Mononuclear cell (primary cell): Measurements from ENCODE around the gene CPNE1. TPM values are rescaled to one million over a fixed set of nuclear protein-coding genes. Genes with fewer than 3 reads are reported as not detected.
"Not testable (repeated sequence)": the region's sequence is repeated elsewhere in the genome, so short reads cannot be mapped to it uniquely, and the experiment has no call there.

Experiments used
- H3K27me3 ChIP-seq: 2 replicates; pipeline ENCODE4 v1.6.0; 2011; ENCODE audit warnings: low read length, control low read depth; ENCODE audit not compliant: insufficient read depth
- H3K4me1 ChIP-seq: 2 replicates; pipeline ENCODE4 v1.5.1; 2011; ENCODE audit warnings: mild to moderate bottlenecking, low read length, control low read depth; ENCODE audit not compliant: insufficient read depth
- H3K4me3 ChIP-seq: 2 replicates; pipeline ENCODE4 v1.5.1; 2011; ENCODE audit warnings: mild to moderate bottlenecking, low read length, moderate library complexity
- H3K9me3 ChIP-seq: 2 replicates; pipeline ENCODE4 v1.5.1; 2011; ENCODE audit warnings: low read depth, mild to moderate bottlenecking, control low read depth, low read length
- total RNA-seq: library from RNA; depleted of rRNA; stranded (reverse); fragments of >200 nt; gene quantifications from one replicate; pipeline ENCODE4 v1.2.3, GENCODE V29; 2012

Gene CPNE1
- total RNA-seq, 1 donor = 74.5 TPM

DNA sequence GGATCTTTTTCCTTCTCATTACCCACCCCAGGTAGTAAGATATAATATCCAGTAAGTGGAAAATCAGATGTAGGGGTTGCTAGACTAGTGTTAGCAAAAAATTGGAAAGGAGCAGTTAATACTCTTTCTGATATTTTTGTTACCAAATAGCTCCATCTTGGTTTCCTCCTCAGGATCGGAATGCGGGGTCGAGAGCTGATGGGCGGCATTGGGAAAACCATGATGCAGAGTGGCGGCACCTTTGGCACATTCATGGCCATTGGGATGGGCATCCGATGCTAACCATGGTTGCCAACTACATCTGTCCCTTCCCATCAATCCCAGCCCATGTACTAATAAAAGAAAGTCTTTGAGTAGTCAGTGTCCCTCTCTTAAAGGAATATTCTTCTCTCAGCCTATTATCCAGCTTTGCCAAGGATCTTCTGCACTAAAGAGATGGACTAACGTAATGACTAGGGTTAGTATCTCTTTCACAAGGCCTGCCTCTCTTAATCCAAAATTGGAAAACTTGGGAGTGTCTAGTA is 36.0 kb upstream of the CPNE1 start:
- Histone ChIP-seq H3K27me3 (no peaks in the 10 kb centered on the region), H3K9me3 (no peaks in the 10 kb centered on the region), H3K4me1 (peaks cover 26% of the 10 kb centered on the region), H3K4me3 (no peak overlapping the region)

DNA sequence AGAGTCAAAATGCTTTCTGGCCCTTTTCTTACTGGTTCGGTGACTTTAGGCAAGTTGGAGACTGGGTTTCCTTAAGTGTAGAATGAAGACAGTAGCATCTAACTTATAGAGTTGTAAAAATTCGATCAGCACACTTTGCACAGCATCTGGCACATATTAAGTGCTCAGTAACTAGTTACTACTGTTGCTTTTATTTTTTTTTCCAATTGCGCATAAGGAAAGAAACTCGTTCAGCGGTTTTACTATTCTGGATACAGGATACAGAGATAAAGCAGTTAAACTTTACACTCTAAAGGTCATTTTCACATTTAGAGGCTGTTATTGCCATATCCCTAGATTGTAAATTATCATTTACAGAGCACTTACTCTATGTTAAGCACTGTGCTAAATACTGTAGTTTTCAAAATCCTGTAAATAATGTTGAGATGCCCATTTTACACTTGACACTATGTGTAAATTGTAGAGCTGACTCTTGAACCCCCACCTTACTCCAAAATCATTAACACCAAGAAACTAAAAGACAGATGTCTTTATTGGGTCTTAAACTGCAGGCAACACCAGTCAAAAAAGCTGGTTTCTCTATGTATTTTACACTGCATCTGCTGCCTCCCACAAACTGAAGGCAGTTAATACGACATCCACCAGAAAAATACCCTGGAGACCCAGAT is 35.4 kb upstream of the CPNE1 start:
- H3K9me3 ChIP-seq = no peaks in the 10 kb centered on the region
- peak overlapping the region; percentile 94 for H3K4me3 ChIP-seq
- no peaks in the 10 kb centered on the region for H3K27me3 ChIP-seq
- peaks cover 26% of the 10 kb centered on the region for H3K4me1 ChIP-seq

DNA sequence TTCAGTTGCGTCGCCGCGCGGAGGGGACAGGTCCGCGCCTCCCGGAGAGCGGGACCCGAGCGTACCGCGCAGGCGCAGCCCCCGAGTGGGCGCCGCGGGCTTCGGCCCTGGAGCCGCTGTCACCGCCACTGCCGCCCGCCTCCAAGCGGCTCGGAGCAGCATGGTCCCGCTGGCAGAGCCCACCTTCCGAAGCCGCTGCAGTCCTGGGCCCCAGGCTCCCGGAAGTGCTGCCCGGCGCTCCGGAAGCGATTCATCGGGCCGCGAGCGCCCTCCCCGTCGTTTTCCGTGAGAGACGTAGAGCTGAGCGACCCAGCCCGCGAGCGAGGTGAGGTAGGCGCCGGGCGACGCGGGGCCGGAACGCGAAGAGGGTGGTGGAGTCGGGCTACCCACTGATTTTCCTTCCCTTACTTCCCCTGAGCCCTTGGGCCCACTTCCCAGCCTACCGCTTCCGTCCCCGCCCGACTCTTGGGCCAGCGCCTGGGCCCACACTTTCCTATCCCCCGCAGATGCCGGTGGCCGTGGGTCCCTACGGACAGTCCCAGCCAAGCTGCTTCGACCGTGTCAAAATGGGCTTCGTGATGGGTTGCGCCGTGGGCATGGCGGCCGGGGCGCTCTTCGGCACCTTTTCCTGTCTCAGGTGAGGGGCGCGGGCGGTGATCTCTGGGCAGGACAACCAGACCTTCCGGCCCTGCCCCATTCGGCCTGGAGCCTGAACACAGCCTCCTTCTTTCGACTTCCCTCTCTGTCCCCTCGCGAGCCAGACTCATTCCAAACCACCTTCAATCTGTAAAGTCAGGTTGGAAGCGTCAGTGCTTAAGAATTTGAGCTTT is 34.6 kb upstream of the CPNE1 start, which contains the start of the genes NFS1 and ROMO1:
NFS1 (minus strand) TSS at position 226 of the 830 bp plus-strand sequence; CDS start at position 162, 64 bp downstream.
ROMO1 (plus strand) TSS at position 279 of the 830 bp plus-strand sequence; CDS start at position 507, 228 bp downstream.
- Histone ChIP-seq H3K4me3 (peak within 1 kb of the TSS; percentile 94), H3K4me1 (peaks cover 26% of the 10 kb centered on the region), H3K9me3 (no peaks in the 10 kb centered on the region), H3K27me3 (no peaks in the 10 kb centered on the region)

DNA sequence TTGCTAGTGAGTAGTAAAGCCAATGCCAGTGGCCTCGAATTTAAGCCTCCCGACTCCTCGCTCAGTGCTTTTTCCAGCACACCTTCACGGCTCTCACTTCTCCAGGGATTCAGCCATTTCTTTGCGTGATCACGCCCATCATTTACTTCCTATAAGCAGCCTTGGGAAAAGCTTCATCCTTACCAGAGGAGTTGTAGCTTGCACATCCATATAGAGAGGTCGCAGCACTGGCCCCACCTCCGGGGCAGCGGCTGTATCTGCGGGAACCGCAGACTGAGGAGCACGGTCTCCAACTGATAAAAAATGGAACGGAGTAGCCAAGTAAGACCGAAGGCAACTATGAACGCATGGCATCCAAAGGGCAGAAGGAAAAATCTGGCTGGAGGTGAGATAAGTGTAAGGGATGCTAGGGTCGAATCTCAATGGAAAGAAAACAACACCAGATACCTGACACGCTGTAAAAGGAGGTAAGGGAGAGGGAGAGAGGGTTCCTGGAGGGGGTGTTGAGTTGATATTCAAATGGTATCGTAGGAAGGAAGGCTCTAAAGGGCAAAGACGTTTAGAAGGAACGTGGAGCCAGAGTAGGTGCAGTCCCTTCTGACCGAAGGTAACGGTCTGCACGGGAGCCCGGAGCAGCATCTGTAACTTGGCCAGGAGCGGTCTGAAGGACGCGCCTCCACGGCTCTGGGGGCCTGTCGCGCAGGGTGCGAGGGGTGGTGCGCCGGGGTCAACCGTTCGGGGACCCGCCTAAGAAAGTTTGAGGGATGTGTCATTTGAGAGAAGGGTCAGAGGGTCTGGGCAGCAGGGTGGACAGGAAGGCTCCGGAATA is 33.8 kb upstream of the CPNE1 start:
- Histone ChIP-seq H3K4me1 (peaks cover 26% of the 10 kb centered on the region), H3K9me3 (no peaks in the 10 kb centered on the region), H3K27me3 (no peaks in the 10 kb centered on the region), H3K4me3 (peak overlapping the region; percentile 94)

DNA sequence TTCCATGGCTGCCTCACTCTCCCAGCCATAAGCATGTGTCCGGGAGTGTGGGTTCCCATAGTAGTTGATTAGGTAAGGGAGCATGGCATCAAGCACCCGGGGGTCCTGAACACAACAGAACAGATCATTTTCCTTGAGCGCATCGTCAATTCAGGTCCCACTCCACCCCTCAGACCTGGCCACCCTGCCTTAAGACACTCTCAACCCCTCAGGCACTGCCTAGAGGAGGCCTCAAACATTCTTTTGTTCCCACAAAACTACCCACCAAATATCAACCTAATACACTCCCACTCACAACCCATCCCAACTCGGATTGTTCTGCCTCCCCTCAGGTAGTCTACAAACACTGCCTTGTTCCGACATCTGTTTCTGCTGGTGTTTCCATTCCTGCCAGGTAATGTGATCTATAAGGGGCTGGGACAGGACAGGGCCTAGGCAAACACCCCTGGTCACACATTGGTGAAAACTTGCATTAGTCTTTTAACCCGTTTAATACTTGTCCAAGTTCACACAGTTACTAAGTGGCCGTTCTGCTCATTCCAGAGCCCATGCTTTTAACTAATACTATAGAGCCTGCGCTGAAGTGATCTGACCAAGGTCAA is 33.1 kb upstream of the CPNE1 start:
- H3K27me3 ChIP-seq = no peaks in the 10 kb centered on the region
- H3K4me3 ChIP-seq = no peak overlapping the region
- H3K4me1 ChIP-seq = peaks cover 26% of the 10 kb centered on the region

DNA sequence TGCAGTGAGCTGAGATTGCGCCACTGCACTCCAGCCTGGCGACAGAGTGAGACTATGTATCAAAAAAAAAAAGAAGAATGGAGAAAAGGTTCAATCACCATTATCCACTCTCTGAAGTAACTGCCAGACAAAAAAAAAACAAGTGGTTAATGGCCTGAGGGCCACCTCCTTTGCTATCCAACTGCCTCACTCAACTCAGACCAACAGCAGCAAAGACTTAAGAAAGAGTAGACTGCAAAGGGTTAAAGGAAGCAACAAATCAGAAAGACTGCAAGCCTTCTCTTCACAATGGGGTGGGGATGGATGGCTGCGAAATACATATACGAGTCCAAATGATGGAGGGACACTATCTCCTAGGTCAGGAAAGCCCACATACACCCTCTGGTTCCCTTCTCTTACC is 31.3 kb upstream of the CPNE1 start:
- Histone ChIP-seq H3K9me3 (no peaks in the 10 kb centered on the region), H3K4me3 (no peak overlapping the region), H3K4me1 (peaks cover 26% of the 10 kb centered on the region), H3K27me3 (no peaks in the 10 kb centered on the region)

More for the DNA sequence above, 33.1 kb upstream of the CPNE1 start:
- H3K9me3 ChIP-seq = no peaks in the 10 kb centered on the region

DNA sequence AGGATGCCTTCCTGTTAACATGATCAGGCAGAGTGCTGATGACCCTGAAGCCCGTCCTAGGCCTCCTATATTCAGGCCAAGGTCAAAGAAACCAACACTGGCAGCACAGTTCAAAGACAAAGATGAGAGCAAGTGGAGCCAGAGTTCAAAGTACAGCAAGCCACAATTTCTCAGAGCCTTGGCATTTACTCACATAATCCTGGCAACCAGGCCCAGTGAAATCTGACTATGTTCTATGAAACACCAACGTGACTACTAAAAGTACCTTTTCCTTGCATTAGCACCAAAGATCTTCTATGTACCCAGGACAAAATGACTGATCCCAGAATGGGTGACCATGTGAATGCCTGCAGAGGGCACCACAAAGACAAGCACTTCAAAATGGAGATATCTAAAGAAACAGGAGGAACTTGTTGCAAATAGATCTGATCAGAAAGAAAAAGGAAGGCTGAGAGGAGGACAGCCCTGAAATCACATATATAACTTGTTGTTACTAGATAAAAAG is 30.6 kb upstream of the CPNE1 start:
- Histone ChIP-seq H3K4me3 (no peak overlapping the region), H3K4me1 (peaks cover 21% of the 10 kb centered on the region), H3K27me3 (no peaks in the 10 kb centered on the region), H3K9me3 (no peaks in the 10 kb centered on the region)

DNA sequence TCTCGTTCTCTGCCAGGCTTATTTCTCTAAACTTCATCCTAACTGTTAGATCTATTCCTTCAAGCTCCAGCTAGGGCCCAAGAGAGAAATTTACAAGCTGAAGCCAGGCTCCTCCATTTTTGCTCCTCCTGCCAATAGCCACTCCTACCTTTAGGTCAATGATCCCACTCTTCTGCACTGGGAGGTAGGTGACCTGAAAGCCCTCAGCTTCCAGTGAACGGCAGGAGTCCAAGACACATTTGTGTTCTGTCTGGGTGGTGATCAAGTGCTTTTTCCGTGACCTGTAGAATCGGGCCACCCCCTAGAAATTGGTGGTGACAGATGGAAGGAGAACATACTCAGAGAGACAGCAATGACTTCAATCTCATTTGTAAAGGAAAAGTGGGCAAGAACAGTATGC is 25.6 kb upstream of the CPNE1 start:
- no peaks in the 10 kb centered on the region for H3K9me3 ChIP-seq
- H3K4me1 ChIP-seq = no peaks in the 10 kb centered on the region
- no peaks in the 10 kb centered on the region for H3K27me3 ChIP-seq
- no peak overlapping the region for H3K4me3 ChIP-seq

DNA sequence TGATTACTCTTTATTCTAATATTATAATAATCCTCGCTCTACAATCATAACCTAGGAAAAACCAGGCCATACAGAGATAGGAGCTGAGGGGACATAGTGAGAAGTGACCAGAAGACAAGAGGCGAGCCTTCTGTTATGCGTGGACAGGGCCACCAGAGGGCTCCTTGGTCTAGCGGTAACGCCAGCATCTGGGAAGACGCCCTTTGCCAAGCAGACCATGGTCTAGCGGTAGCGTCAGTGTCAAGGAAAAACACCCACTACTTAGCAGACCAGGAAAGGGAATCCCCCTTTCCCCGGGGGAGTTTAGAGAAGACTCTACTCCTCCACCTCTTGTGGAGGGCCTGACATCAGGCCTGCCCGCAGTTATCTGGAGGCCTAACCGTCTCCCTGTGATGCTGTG is 22.2 kb upstream of the CPNE1 start:
- H3K4me1 ChIP-seq, H3K27me3 ChIP-seq: not testable (repeated sequence)

DNA sequence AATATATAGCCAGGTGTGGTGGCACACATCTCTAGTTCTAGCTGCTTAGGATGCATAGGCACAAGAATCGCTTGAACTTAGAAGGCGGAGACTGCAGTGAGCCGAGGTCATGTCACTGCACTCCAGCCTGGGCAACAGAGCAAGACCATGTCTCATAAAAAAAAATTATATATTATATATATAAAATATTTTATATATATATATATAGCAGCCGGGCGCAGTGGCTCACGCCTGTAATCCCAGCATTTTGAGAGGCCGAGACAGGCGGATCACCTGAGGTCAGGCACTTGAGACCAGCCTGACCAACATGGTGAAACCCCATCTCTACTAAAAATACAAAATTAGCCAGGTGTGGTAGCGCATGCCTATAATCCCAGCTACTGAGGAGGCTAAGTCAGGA is 20.7 kb upstream of the CPNE1 start:
- H3K27me3 ChIP-seq, H3K4me1 ChIP-seq, H3K4me3 ChIP-seq, H3K9me3 ChIP-seq: not testable (repeated sequence)

More for the DNA sequence above, 22.2 kb upstream of the CPNE1 start:
- H3K4me3 ChIP-seq, H3K9me3 ChIP-seq: not testable (repeated sequence)

DNA sequence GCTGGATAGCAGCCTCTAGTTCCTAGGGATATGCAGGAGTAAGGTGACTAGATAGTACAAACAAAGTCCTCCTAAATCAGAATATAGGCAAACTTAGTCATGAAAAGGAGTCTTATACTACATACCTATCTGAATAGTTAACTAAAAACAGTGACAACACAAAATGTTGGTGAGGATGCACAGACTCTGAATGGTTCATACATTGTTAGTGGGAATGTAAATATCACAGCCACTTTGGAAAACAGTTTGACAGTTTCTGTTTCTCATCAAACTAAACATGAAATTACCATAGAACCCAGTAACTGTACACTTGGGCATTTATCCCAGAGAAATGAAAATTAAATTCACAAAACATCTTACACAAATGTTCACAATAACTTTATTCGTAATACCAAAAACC is 17.3 kb upstream of the CPNE1 start:
- H3K4me3 ChIP-seq = no peak overlapping the region

DNA sequence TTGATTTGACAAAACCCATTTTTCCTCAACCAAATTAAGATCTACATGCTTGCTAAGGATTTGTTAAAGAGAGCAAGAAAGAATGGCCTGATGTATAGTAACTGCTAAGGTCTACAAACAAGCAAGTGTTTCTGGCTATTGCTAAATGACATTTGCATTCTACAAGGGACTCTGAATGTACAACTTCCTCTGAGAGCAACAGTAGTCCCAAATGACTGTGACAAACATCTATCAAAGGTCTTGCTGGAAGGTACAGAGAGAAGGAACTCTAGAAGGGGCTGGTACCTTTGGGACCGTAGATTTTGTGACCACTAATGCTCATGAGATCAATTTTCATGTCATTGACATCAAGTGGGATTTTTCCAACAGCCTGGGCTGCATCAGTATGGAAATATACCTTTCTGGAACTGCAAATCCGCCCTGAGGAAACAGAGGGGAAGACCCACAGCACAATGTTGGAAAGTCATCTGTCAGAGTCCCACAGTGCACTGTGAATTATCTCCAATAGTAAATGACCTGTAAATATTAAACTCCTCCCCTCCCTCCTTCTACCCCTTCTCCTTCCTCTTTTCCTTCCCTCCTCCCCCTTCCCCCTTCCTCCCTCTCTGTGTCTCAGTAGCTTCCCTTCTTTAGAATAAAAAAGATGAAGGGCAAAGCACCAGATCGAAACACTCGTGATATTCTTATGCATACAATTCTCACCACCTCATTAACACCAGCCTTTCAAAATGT is 15.9 kb upstream of the CPNE1 start:
- Histone ChIP-seq H3K27me3 (no peaks in the 10 kb centered on the region), H3K9me3 (no peaks in the 10 kb centered on the region), H3K4me3 (no peak overlapping the region), H3K4me1 (peaks cover 9% of the 10 kb centered on the region)

More for the DNA sequence above, 17.3 kb upstream of the CPNE1 start:
- H3K27me3 ChIP-seq = no peaks in the 10 kb centered on the region
- H3K9me3 ChIP-seq = no peaks in the 10 kb centered on the region
- H3K4me1 ChIP-seq = peaks cover 9% of the 10 kb centered on the region

DNA sequence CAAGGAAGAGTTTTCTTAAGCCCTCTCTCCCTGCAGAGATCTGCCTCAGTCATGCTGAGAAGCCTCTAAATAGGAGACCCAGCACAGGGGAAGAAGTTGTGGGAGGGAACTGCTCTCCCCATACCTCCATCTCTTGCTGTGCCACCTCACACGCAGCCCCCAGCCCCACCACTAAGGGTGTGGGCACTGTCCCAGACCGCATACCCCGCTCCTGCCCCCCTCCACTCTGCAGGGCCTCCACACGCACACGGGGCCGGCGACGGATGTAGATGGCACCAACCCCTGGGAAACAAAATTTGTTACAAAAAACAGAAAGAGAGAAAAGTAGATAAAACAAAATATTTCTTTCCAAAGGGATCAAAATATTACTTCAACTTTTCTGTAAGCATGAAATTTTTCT is 10.2 kb upstream of the CPNE1 start:
- H3K4me3 ChIP-seq = no peak overlapping the region
- no peaks in the 10 kb centered on the region for H3K27me3 ChIP-seq
- H3K9me3 ChIP-seq = no peaks in the 10 kb centered on the region
- peaks cover under 1% of the 10 kb centered on the region for H3K4me1 ChIP-seq

DNA sequence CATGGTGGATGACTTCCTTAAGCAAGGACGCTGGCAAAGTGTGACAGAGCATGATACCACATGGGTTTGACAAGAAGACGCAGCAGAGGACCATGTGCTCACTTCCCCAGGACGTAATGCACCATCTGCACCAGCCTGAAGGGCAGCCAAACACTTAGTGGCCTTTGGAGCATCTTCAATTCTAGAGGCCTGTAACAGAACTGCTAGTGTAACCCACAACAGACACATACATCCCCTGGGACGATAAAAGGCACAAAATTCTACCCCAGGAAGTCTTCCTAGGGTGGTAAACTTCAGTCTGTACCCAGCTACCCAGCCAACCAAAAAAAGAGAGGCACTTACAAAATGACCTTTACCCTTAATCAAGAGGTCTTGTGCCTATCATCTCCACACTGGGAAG is 9.2 kb upstream of the CPNE1 start:
- no peaks in the 10 kb centered on the region for H3K9me3 ChIP-seq

More for the DNA sequence above, 9.2 kb upstream of the CPNE1 start:
- no peaks in the 10 kb centered on the region for H3K27me3 ChIP-seq
- no peaks in the 10 kb centered on the region for H3K4me1 ChIP-seq
- H3K4me3 ChIP-seq = no peak overlapping the region
